ENCODE data around the gene C3orf33. TPM values are rescaled to one million over a fixed set of nuclear protein-coding genes. Genes with fewer than 3 reads are reported as not detected.

Gene C3orf33
- total RNA-seq, 2 experiments from 2014 or later: 0.72 to 1.1 TPM

- no peak overlapping the region for H3K4me3 Mint-ChIP-seq
- H3K27me3 Mint-ChIP-seq: no peaks in the 10 kb centered on the region
- ChIA-PET CTCF (no interaction called here), POLR2A (no interaction called here)
- DNase-seq: no peak
- H3K4me1 Mint-ChIP-seq: no peaks in the 10 kb centered on the region
- no peak overlapping the region for H3K27ac Mint-ChIP-seq
- H3K36me3 Mint-ChIP-seq (ENCODE audit: low read depth): no peaks in the 10 kb centered on the region
- peaks cover 9% of the 10 kb centered on the region for H3K9me3 Mint-ChIP-seq
These were observed 91.8 kb downstream of the C3orf33 start for GRCh38 chr3:155714295-155714718.

Other genes starting within 250 kb of the C3orf33 start
- gene PLCH1, start 61.2 kb downstream of the C3orf33 start, total RNA-seq: under 1 TPM; 0.37 TPM
- gene SLC33A1, start 48.1 kb upstream of the C3orf33 start, total RNA-seq: 10 to 100 TPM; 26.7 to 27.9 TPM
- 10 to 100 TPM; 92.1 to 99.2 TPM for gene GMPS, start 64.4 kb upstream of the C3orf33 start, total RNA-seq

All from activated CD4-positive, alpha-beta T cell treated with anti-CD3 and anti-CD28 coated beads, Interleukin-2, amount 10 ng/mL, durations not matched to agents 7 days and 5 days (primary cell).